Panc1 (cell line): ENCODE results near the gene IL3RA. TPM values are rescaled to one million over a fixed set of nuclear protein-coding genes. Genes with fewer than 3 reads are reported as not detected.

Source experiments
- ATAC-seq: fragments of 200-7000 bp; cut with Tn5 transposase; 2 replicates; pipeline ENCODE4 v1.9.1; 2020; ENCODE audit warnings: mild to moderate bottlenecking, moderate library complexity
- BruUV-seq: library from RNA; stranded (reverse); fragments of 400-500 nt; replicated peaks from 2 replicates; lab custom pipeline; 2021; lab: Mats Ljungman, UMichigan
- CTCF ChIA-PET: fragments of 300-600 bp; sonication (Branson Sonifier 250); formaldehyde crosslinking; loops from one replicate; lab custom pipeline; 2022; ENCODE audit warnings: antibody characterized with exemption; lab: Charles Lee
- POLR2A ChIA-PET: fragments of 300-600 bp; sonication (Branson Sonifier 250); formaldehyde crosslinking; loops from one replicate; lab custom pipeline; 2022; ENCODE audit warnings: antibody characterized with exemption; lab: Charles Lee
- DNase-seq: peaks from one replicate; pipeline ENCODE4 v3.0.0-alpha.2; 2010; ENCODE audit warnings: low read depth, low spot score
- H3K27ac ChIP-seq: 2 replicates; pipeline ENCODE4 v1.5.1; 2011; ENCODE audit warnings: mild to moderate bottlenecking, low read length, inconsistent platforms
- H3K27me3 ChIP-seq: fragments of 200-500 bp; sonication (Bioruptor generic); 2 replicates; pipeline ENCODE4 v1.6.0; 2014; ENCODE audit warnings: low read length, inconsistent platforms; ENCODE audit not compliant: control insufficient read depth, insufficient read depth
- H3K36me3 ChIP-seq: fragments of 200-500 bp; sonication (Bioruptor generic); 2 replicates; pipeline ENCODE4 v1.5.1; 2014; ENCODE audit warnings: inconsistent platforms, mild to moderate bottlenecking, low read length, moderate library complexity; ENCODE audit not compliant: control insufficient read depth, insufficient read depth
- H3K4me1 ChIP-seq: 2 replicates; pipeline ENCODE4 v1.5.1; 2011; ENCODE audit warnings: inconsistent platforms, mild to moderate bottlenecking, low read length, moderate library complexity; ENCODE audit not compliant: control insufficient read depth, insufficient read depth
- H3K4me3 ChIP-seq, 2 experiments: 2 replicates each; pipeline ENCODE4 v1.5.1; 2011 to 2012; ENCODE audit warnings: low read depth in 2 of 2, low read length in 2 of 2, mild to moderate bottlenecking in 2 of 2, inconsistent platforms in 1 of 2, moderate library complexity in 1 of 2
- H3K9me3 ChIP-seq: fragments of 200-500 bp; sonication (Bioruptor generic); 2 replicates; pipeline ENCODE4 v1.5.1; 2014; ENCODE audit warnings: low read depth, mild to moderate bottlenecking, inconsistent platforms, low read length, moderate library complexity; ENCODE audit not compliant: control insufficient read depth, insufficient read depth
- CTCF ChIP-seq: fragments of 450-650 bp; IDR thresholded peaks from 2 replicates; pipeline ENCODE4 v1.5.1; 2017; ENCODE audit warnings: mild to moderate bottlenecking
- POLR2AphosphoS5 ChIP-seq: IDR thresholded peaks from 2 replicates; pipeline ENCODE4 v1.6.1; 2012; ENCODE audit warnings: mild to moderate bottlenecking, low read depth, low read length, moderate library complexity
- REST ChIP-seq, 2 experiments: IDR thresholded peaks; 2 replicates each; pipeline ENCODE4 v1.6.1; 2011 to 2012; ENCODE audit warnings: low read depth in 2 of 2, control low read depth in 1 of 2, low read length in 1 of 2, mild to moderate bottlenecking in 1 of 2, moderate library complexity in 1 of 2; ENCODE audit not compliant: insufficient read depth in 1 of 2
- SIN3A ChIP-seq: IDR thresholded peaks from 2 replicates; pipeline ENCODE4 v1.6.1; 2012; ENCODE audit warnings: low read depth, mild to moderate bottlenecking, low read length, moderate library complexity, borderline replicate concordance; ENCODE audit not compliant: insufficient read depth
- TCF7L2 ChIP-seq: IDR thresholded peaks from 2 replicates; pipeline ENCODE4 v1.6.1; 2011; ENCODE audit warnings: mild to moderate bottlenecking, low read depth, low read length, inconsistent platforms
- in situ Hi-C: cut with HindIII; loops from 2 replicates; pipeline ENCODE4 v1.10.0; 2016; ENCODE audit warnings: low sequenced_read_pairs, low pct_unique_long_range_greater_than_20kb
- intact Hi-C: fragments of 100-400 bp; cut with micrococcal nuclease; formaldehyde crosslinking; loops from one replicate; pipeline ENCODE4 v1.10.0; 2022; ENCODE audit not compliant: unreplicated experiment
- total RNA-seq: library from RNA; stranded (reverse); gene quantifications from one replicate; pipeline ENCODE4 v1.2.1, GENCODE V29; 2021; ENCODE audit not compliant: unreplicated experiment

IL3RA gene
- total RNA-seq, 1 experiment from 2014 or later, result 0.28 TPM

DNA sequence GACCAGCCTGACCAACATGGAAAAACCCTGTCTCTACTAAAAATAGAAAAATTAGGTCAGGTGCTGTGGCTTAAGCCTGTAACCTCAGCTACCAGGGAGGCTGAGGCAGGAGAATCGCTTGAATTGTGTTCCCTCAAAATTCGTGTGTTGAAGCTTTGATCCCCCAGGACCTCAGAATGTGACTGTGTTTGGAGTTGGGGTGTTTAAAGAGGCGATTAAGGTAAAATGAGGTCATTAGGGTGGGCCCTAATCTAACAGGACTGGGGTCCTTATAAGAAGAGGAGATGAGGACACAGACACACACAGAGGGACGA is 31.8 kb downstream of the IL3RA start:
- BruUV-seq, result no TSS peak
- TF ChIP-seq REST (IDR thresholded peaks at IDR 0.05; ENCODE audit: insufficient read depth in 1 of 2, low read depth in 2 of 2, low read length in 1 of 2) (no peak), CTCF (no peak), SIN3A (no peak), TCF7L2 (no peak), POLR2AphosphoS5 (no peak)

GRCh38 chrX:1378306-1378759 is 41.7 kb downstream of the IL3RA start:
- H3K27me3 ChIP-seq, result no peaks in the 10 kb centered on the region
- DNase-seq (no peak), ATAC-seq (no peak)
- no peak overlapping the region for H3K27ac ChIP-seq
- no peak overlapping the region for H3K4me3 ChIP-seq
- CTCF ChIA-PET, result no interaction called here
- POLR2A ChIA-PET, result no interaction called here
- in situ Hi-C loops, result no loop called here
- H3K36me3 ChIP-seq, result no peaks in the 10 kb centered on the region
- no TSS peak for BruUV-seq
- H3K9me3 ChIP-seq, result no peaks in the 10 kb centered on the region
- intact Hi-C loops, result no loop called here
- H3K4me1 ChIP-seq, result no peaks in the 10 kb centered on the region
- TF ChIP-seq SIN3A, result no peak
- TF ChIP-seq REST (IDR thresholded peaks at IDR 0.05; ENCODE audit: insufficient read depth in 1 of 2, low read depth in 2 of 2, low read length in 1 of 2), result no peak
- TF ChIP-seq POLR2AphosphoS5, result no peak
- no peak for TF ChIP-seq TCF7L2
- TF ChIP-seq CTCF, result no peak

More for the DNA sequence above, 31.8 kb downstream of the IL3RA start:
- no peak overlapping the region for H3K27ac ChIP-seq
- in situ Hi-C loops, result no loop called here
- no peak for ATAC-seq
- intact Hi-C loops, result no loop called here
- H3K4me1 ChIP-seq, result no peaks in the 10 kb centered on the region
- no peaks in the 10 kb centered on the region for H3K27me3 ChIP-seq
- no peak overlapping the region for H3K4me3 ChIP-seq
- DNase-seq, result no peak
- CTCF ChIA-PET, result no interaction called here
- POLR2A ChIA-PET, result no interaction called here
- H3K9me3 ChIP-seq, result no peaks in the 10 kb centered on the region
- H3K36me3 ChIP-seq, result no peaks in the 10 kb centered on the region
